ENCODE measurements around the gene KCND2.
A peak's percentile ranks its signal among the peaks of the same experiment; 100 is the strongest.
"Not testable (repeated sequence)": the region's sequence is repeated elsewhere in the genome, so short reads cannot be mapped to it uniquely, and the experiment has no call there.

KCND2 gene

GRCh38 chr7:120272701-120273475 lies at the start of gene KCND2:
KCND2 (plus strand) TSS chr7:120273175.
- no peak for FAIRE-seq

DNA sequence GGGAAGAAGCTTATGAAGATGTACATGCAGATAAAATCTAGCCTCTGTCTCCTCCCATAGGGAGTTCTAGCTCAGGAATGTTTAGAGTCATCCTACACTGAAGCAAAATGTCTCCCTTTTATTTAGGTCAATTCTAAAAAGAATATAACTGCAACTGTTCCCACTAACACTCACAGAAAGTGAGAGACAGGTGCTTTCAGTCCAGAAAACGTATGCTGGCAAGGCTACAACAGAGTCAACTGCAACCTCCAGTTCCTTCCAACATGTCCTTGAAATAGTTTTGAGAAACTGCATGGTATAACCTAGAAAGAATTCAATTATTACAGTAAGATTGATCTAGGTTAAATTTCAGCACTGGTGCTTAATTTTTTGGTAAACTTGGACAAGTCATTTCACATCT lies 46.8 kb upstream of the KCND2 start:
- no peak for FAIRE-seq

GRCh38 chr7:120227255-120227654 lies 45.7 kb upstream of the KCND2 start:
- no peak for FAIRE-seq

DNA sequence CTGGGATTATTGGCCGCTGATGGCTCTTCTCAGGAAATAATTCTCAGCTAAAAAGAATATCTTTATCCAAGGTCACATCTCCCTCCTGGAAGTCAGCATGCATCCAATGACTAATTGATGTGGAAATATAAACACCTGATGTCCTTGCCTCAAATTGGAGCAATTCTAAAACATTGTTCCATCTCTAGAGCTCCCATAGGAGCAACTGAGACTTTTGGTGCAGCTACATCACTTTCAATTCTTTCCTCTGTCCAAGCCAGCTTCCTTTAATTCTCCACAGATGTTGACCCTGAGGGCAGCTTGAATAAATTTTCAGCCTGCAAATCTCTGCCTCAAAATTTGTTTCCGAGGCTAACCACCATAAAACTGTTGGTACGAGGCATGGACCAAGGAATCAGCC lies 43.9 kb upstream of the KCND2 start:
- FAIRE-seq: no peak

DNA sequence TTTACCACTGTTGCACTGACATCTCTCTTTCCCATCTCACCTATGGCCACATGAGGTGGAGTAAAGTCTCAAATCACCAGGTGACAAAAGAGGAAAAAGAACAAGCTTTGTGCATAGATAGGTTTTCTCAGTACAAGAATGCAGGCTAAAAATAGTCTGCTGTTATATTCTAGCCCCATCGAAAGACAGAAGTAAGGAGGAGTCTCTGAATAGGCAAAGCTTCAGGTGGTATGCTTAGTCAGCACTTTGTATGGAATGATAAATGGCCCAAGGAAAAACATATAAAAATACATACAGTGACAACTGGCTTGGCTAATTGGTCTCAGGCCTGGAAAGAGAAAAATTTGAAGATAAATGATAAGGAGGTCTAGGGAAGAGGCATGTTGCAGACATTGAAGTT lies 39.6 kb upstream of the KCND2 start:
- no peak for FAIRE-seq

- FAIRE-seq: not testable (repeated sequence)
These were observed 32.6 kb upstream of the KCND2 start for GRCh38 chr7:120240350-120240749.

GRCh38 chr7:120241973-120242372 lies 31.0 kb upstream of the KCND2 start:
- no peak for FAIRE-seq

DNA sequence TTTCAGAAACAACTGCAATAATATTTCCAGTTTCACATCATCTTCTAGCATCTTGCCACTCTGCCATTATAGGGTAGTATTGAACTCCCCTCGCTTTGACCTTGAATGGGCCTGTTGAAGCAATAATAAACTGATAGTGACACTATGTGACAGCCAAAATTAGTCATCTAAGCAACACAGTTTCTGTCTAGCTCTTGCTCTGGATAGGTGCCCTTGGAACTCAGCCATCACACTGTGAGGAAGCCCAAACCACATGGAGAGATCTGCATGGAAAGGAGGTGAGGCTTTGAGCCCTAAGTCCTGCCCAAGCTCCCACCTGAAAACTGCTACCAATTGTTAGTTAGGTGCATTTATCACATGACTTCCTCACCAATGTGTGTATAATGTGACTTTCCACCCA lies 18.1 kb upstream of the KCND2 start:
- FAIRE-seq: no peak

DNA sequence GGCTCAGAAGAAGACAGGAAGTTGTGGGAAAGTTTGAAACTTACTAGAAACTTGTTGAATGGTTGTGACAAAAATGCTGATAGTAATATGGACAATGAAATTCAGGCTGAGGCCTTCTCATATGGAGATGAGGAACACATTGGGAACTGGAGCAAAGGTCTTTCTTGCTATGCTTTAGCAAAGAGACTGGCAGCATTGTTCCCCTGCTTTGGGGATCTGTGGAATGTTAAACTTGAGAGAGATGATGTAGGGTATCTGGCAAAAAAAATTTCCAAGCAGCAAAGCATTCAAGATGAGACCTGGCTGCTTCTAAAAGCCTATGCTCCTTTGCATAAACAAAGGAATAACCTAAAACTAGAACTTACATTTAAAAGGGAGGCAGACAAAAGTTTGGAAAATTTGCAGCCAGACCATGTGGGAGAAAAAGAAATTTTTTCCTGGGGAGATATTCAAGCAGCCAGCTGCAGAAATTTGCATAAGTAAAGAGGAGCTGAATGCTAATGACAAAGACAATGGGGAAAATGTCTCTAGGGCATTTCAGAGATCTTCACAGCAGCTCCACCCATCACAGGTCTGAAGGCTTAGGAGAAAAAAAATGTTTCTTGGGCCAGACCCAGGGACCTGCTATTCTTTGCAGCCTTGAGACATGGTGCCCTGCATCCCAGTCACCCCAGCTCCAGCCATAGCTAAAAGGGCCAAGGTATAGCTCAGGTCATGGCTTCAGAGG lies 16.5 kb upstream of the KCND2 start:
- FAIRE-seq: no peak

GRCh38 chr7:120259386-120259785 lies 13.6 kb upstream of the KCND2 start:
- no peak for FAIRE-seq

GRCh38 chr7:120260111-120260510 lies 12.9 kb upstream of the KCND2 start:
- no peak for FAIRE-seq

DNA sequence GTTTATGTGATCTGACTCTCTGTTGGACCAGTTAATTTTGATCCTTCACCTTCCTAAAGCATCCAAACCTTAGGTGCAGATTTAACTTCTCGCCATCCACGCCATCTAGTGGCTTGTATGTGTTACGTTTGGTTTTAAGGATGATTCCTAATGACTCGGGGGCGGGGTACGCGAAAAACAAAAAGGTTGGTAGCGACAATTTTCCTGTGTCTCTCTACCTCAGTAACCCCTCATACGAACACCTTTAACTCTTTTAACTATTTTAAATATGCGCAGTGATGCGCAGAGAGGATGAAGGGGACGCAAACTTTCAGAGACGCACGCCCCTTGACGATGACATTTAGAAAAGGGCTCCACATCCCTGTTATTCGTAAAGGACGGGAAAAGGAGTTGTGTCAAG lies 714 bp upstream of the KCND2 start:
- peak; percentile 48 for FAIRE-seq

DNA sequence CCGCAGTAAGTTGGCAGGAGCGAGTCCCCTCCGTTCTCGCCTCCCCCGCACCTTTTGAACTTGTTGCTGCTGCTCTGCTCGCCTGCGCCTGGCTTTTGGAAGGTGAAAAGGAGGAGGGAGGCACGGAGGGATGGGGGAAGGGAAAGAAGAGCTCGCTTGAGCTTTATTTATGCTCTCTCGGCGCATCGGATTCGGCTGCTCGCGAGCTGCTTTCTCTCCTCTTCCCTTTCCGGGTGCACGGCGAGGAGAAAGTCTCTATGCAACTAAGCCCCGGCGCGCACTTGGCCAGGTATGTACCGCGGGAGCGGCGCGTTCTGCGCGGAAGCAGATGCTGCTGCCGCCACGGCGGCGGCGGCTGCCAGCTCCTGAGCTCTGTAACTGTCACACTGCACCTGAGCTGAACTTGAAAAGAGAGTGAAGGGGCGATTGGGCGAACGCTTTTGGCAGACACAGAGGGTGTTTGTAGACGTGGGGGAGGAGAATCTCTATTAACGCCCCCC lies 551 bp downstream of the KCND2 start:
- no peak for FAIRE-seq

DNA sequence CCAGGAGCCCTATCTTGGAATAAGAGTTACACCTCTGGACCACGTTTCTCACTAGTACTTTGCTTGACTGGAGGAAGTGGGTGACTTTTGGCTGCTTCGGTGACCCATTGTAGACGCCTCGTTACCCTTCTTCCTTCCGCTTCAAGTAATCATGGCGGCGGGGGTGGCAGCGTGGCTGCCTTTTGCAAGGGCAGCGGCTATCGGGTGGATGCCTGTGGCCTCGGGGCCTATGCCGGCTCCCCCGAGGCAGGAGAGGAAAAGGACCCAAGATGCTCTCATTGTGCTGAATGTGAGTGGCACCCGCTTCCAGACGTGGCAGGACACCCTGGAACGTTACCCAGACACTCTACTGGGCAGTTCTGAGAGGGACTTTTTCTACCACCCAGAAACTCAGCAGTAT lies 1.5 kb downstream of the KCND2 start:
- FAIRE-seq: no peak

DNA sequence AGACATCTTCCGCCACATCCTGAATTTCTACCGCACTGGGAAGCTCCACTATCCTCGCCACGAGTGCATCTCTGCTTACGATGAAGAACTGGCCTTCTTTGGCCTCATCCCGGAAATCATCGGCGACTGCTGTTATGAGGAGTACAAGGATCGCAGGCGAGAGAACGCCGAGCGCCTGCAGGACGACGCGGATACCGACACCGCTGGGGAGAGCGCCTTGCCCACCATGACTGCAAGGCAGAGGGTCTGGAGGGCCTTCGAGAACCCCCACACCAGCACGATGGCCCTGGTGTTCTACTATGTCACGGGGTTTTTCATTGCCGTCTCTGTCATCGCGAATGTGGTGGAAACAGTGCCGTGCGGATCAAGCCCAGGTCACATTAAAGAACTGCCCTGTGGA lies 1.9 kb downstream of the KCND2 start:
- no peak for FAIRE-seq

- FAIRE-seq: no peak
These were observed 3.7 kb downstream of the KCND2 start for GRCh38 chr7:120276720-120277119.

- no peak for FAIRE-seq
These were observed 5.8 kb downstream of the KCND2 start for GRCh38 chr7:120278773-120279172.

- no peak for FAIRE-seq
These were observed 7.8 kb downstream of the KCND2 start for GRCh38 chr7:120280743-120281142.

- FAIRE-seq: no peak
These were observed 20.1 kb downstream of the KCND2 start for GRCh38 chr7:120293027-120293426.

DNA sequence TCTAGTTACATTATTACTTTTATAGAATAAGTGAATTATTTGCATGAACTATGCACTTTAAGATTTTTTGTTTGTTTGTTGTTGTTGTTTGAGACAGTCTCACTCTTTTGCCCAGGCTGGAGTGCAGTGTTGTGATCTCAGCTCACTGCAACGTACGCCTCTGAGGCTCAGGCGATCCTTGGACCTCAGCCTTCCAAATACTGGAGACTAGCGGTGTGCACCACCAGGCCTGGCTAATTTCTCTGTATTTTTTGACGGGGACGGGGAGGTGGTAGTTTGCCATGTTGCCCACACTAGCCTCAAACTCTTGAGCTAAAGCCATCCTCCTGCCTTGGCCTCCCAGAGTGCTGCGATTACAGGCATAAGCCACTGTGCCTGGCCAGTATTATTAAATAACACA lies 29.2 kb downstream of the KCND2 start:
- no peak for FAIRE-seq

DNA sequence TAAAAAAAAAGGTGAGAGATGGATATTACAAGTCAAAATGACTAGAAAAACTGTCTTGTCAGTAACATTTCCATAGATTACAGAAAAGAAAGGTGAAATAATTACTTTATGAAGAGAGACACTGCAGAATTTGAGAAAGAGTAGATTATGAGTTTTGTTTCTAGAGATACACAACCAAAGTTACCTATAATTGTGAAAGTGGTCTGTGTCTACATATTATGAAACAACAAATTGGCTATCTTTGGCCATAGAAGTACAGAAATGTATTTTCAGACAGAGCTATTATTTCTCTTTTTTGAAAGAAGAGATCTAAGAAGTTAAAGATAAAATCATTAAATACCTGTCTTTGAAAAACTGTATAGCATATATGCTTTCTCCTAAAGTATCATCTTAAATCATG lies 30.1 kb downstream of the KCND2 start:
- no peak for FAIRE-seq

- no peak for FAIRE-seq
These were observed 31.7 kb downstream of the KCND2 start for GRCh38 chr7:120304674-120305073.

- FAIRE-seq: no peak
These were observed 35.1 kb downstream of the KCND2 start for GRCh38 chr7:120307991-120308545.
